Measurements from ENCODE around the gene IL17RC. TPM values are rescaled to one million over a fixed set of nuclear protein-coding genes. Genes with fewer than 3 reads are reported as not detected.

IL17RC gene
- total RNA-seq, 1 donor from 2014 or later: 1.1 TPM

DNA sequence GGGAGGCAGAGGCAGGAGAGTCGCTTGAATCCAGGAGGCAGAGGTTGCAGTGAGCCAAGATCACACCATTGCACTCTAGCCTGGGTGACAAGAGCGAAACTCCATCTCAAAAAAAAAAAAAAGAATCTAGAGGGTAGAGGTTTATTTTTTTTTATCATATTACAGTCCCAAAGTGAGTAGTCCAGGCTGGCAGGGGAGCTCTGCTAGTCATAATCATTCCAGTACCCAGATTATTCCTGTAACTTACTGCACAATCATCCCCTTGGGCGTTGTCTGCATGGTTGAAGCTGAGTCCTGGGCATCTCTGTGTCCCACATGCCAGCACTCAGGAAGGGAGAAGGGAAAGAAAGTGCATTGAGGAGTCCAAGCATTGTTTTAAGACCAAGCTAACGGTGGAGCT lies 25.3 kb downstream of the IL17RC start:
- intact Hi-C loops (cut with micrococcal nuclease): no loop called here

DNA sequence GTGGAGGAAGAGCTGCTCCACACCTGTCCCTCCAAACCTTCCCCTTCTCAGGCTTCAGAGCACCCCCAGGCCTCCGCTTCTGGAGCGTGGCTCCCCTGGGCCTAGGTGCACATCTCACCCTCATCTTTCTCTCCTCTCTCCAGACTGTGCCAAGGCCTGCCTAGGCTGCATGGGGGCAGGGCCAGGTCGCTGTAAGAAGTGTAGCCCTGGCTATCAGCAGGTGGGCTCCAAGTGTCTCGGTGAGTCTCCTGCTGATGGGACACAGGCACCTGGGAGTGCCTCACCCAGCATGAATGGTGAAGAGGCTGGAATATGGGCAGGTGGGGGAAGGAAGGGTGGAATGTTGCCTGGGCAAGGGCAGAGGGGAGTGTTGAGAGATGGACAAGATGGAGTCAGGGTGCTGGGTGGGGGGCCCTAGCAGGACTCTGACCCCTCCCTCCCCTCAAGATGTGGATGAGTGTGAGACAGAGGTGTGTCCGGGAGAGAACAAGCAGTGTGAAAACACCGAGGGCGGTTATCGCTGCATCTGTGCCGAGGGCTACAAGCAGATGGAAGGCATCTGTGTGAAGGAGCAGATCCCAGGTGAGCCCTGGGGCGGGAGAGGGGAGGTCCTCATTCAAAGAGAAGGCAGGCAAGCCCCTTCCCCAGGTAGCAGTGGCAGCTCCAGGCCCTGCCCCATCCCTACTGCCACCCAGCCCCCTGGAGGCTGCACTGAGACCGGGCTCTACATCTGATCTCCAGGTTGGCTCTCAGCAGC lies 26.2 kb downstream of the IL17RC start:
- intact Hi-C loops (cut with micrococcal nuclease): no loop called here

DNA sequence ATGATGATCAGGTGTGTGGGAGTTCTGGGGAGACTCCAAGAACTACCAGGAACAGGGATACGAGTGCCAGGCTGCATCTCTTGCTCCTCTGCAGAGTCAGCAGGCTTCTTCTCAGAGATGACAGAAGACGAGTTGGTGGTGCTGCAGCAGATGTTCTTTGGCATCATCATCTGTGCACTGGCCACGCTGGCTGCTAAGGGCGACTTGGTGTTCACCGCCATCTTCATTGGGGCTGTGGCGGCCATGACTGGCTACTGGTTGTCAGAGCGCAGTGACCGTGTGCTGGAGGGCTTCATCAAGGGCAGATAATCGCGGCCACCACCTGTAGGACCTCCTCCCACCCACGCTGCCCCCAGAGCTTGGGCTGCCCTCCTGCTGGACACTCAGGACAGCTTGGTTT lies 27.4 kb downstream of the IL17RC start:
- intact Hi-C loops (cut with micrococcal nuclease): no loop called here

DNA sequence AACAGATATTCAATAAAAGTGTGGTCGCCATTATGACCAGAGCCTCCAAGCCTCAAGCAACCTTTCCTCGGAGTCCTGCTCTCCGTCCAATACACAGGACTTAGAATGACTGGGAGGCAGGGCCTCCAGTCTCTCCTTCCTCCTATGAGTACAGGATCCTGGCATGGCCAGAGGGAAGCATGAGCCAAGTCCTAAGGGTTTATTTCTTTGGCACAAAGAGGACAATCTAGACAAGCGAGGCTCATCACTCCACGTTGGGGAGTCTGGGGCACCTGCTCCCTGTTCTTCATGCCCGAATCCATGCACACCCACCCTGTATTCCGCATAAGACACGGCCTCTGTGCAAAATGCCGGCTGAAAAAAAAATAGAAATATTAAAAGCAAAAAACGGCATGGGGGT lies 28.5 kb downstream of the IL17RC start:
- intact Hi-C loops (cut with micrococcal nuclease): no loop called here

DNA sequence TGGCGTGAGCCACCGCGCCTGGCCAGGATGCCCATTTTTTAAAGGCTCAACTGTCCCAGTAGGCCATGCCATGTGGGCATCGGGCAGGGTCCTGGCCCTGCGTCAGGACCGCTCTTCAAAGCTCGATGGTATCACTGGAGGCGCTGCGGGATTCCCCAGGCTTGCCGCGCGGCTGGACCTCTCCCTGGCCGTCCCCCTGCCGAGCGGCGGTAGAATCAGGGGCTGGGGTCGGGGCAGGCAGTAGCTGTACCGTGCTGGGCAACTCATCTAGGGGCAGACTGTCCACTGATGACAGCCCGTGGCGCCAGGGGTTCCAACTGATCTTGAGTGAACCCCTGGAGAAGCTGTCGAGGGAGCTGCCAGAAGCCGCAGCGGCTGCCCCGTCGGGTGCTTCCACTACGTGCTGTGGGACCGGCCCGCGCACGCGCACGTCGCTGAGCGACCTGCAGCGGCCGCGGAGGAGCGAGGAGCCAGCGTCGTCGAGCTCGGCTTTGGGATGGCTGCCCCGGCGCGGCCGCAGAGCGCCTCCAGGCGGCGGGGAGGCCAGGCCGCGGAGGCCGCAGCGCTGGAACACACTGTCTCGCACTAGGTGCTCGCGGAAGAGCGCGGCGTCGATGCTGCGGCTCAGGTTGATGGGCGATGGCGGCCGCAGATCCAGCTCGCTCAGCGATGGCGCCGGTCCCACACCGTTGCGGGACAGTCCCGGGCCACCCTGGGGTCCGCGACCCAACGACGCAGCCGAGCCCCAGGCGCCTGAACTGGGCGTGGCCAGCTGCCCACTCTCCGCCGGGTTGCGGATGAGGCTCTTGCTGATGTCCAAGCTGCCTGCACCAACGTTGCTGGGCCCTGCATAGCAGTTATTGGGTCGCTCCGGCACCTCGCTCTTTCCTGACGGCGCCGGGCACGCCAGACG lies 29.5 kb downstream of the IL17RC start:
- intact Hi-C loops (cut with micrococcal nuclease): loop anchor here (1.0 kb wide), 8 partner anchors 13 to 302 kb away; partner anchors contain the start of genes BRPF1, CRELD1, EMC3 and JAGN1

DNA sequence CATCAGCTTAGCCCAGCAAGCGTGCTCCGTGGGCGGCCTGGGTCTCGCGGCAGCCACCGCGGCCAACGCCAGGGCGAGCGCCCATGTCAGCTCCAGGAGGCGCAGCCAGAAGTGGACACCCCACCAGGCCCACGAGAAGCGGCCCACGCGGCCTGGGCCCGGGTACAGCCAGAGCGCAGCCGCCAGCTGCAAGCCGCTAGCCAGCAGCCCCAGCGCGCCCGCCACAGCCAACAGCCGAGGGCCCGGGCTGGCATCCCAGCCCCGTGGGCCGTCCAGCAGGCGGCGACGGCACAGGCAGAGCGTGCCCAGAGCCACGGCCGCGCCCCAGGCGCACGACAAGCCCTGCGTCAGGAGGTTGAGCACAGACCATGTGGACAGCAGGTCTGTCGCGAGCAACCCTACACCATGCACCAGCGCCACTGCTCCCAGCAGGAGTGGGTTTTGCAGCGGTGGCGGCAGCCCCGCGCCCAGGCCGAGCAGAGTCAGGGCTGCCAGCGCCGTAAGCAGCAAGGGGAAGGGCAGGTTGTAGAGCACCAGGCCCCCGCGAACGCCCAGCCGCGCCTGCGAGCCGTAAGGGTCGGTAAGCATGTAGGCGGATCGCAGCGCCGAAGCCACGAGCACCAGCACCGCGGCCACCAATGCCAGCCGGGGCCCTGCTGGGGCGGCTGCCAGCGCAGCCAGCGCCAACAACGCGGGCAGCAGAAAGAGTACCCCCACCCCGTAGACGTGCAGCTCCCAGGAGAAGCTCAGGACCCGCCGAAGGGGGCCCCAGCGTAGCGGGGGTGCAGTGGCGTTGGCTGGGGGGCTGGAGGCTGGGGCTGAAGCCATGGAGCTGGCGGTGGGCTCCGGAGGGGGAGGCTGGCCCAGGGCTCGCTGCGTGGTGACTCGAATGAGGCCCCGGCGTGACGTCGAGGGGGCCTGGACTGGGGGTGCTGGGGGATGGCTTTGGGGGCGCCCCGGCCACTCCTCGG lies 30.4 kb downstream of the IL17RC start:
- intact Hi-C loops (cut with micrococcal nuclease): no loop called here

DNA sequence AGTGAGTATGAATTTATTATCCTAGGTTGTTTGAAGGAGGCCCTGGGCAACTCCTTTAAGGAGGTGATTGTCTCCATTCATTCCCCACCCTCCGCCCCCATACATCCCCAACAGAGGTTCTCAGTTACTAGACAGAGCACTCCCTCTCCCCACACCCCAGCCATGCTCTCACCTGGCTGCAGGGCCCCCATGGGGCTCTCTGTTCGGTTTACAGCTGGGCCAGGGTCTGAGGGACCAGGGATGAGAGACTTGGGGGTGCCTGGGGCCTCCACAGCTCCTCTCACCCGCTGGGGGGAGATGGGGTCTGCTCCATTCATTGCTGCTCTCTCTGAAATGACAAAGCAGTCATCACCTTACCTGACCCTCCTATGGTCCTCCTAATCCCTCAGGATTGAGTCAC lies 31.7 kb downstream of the IL17RC start:
- intact Hi-C loops (cut with micrococcal nuclease): no loop called here

DNA sequence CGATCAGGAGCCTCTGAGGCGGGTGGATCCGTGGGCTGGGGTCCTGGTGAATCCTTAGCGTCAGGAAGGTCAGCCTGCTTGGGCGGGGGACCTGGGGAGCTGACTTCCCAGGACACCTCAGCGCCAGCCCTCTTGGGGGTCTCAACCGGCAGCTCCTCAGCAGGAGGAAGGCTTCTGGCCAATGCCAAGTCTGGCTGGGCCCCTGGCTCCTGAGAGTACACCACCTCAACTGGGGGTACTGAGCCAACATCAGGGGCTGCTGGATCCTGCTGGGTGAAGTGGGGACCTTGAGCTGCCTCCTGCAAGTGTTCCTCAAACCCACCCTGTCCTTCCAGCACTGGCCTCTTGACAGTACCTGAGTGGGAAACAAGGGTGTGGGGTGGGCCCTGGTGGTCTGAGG lies 32.2 kb downstream of the IL17RC start:
- intact Hi-C loops (cut with micrococcal nuclease): no loop called here

DNA sequence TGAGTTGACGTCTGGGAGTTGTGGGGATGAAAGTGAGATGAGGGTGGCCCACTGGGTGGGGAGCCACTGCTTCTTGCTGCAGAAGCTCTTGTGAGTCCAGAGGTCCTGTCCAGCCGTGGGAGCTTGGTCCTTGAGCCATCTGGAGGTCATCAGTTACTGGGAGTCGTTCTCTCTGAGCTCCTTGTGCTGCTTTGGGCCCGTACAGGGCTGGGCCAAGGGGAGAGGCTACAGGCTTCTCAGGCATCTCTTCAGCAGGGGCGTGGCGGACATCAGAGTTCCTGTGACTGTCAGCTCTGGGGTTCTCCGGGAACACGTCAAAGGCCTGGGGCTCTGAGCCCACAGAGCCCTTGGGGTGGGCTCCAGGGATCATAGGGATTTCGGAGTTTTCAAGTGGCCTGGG lies 32.7 kb downstream of the IL17RC start:
- intact Hi-C loops (cut with micrococcal nuclease): no loop called here

DNA sequence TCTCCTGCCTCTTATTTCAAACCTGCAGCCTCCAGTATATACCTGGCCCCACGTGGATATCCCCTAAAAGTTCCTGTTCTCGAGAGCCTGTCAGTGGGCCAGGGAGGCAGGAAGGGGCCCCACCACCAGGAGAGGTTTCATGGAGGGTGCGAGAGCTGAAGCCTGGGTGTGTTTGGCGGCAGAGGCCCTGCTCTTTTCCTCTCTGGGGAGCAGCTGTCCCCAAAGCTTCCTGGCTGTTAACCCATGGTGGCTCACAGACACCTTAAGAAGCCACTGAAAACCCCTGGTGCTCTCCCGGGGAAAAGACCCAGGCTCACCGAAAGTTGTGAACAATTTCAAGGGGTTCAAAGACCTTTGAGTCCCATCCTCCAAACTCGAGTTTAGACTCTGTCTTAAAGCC lies 34.2 kb downstream of the IL17RC start:
- intact Hi-C loops (cut with micrococcal nuclease): no loop called here

DNA sequence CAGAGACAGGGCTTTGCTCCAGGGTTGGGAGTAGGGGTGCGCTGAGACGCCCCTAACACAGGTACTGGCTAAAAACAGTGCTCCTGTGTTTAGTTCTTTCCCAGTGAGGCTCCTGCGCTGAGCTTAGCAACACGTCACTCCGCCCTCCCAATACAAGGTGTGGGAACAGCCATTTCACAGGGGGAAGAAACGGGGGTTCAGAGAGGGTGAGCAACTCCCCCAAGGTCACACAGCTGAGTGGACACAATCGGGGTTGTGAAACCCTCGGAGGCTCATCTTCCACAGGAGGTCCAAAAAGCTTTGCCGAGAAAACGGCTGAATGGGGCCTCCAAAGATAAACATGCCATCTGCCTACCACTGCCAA lies 34.7 kb downstream of the IL17RC start:
- intact Hi-C loops (cut with micrococcal nuclease): no loop called here

DNA sequence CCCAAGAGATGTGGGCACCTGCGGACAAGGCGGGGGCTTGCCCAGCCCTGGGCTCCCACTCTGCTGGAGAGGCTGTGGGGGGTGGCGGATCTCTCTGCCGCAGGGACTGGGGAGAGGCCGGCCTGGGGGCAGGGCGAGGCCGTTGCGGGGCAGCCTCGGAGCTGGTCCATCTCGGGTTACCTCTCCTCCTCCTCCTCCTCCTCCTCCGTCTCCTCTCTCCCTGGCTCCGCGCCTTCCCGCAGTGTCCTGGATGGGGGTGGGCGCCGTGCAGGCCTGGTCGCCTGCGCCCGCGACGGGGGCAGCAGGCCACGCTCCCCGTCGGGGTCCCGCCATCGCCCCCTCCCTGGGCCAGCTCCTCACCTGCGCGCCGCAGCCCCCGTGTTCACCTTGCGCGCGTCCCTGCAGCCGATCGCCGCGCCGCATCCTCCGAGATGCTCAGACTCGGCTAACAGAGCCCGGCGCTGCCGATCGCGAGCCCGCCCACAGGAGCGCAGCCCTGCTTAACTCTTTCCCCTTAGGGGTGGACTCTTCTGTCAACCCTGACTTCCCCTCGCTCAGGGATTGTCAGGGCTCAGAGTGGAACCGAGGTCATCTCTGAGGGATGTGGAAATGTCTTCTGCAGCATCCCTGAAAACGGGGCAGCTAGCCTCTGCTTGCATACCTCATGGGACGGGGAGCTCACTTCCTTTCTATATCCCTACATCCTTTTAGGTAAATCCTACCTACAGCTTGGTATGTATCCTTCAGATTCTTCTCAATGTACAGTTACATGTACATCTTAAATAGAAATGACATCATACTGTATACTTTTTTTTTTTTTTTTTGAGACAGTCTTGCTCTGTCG lies 35.3 kb downstream of the IL17RC start, which contains the start of gene PRRT3:
PRRT3 (minus strand) TSS at position 447 of the 844 bp plus-strand sequence. CDS start 2,293 bp downstream, outside the sequence.
- intact Hi-C loops (cut with micrococcal nuclease): loop anchor here (1.0 to 2.0 kb wide), 3 partner anchors 18 to 74 kb away; partner anchors contain the start of gene FANCD2

DNA sequence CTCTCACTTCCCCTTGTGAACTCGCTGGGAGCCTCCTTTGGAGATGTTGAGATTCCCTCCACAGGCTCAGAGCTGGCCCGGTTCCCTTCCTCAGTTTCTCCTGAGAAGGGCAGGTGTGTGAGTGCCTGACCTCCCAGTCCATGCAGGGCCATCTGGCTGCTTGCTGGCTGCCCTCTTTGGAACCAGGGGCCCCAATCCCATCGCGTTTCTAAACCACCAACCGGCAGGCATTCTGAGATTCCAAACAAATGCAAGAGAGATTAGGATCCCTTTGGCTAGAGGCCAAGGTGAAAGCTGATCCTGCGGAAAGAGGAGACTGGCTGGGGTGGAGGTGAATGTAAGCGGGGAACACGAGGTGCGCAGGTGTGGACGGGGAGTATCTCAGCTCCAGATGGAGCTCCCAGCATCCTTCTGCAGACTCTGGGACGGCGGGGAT lies 38.2 kb downstream of the IL17RC start:
- intact Hi-C loops (cut with micrococcal nuclease): no loop called here

DNA sequence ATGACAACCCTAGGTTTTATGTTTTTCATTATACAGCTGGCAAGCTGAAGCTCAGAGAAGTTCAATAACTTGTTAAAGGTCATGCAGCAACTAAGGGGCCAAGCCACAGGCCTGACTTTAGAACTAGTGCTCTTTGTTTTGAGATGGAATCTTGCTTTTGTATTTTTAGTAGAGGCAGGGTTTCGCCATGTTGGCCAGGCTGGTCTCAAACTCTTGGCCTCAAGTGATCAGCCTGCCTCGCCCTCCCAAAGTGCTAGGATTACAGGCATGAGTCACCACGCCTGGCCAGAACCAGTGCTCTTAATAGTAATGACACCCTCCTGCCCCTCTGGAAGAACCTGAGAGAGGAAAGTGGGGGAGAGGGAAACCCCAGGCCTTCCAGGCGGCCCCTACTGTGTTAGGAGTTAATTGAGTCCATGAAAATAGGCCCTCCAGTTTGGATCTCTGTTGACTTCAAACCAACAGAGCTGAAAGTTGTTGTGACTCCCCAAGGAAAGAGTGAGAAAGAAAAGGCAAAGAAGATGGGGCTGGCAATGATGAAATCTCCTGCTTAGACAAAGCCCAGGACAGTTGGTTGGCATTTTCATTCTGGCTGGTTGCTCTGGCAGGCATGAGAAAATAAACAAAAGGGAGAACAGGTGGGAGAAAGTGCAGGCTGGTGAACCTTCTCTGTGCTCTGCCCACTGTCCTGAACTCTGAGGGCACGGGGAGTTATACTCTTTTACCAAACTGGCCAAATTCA lies 38.9 kb downstream of the IL17RC start:
- intact Hi-C loops (cut with micrococcal nuclease): no loop called here

DNA sequence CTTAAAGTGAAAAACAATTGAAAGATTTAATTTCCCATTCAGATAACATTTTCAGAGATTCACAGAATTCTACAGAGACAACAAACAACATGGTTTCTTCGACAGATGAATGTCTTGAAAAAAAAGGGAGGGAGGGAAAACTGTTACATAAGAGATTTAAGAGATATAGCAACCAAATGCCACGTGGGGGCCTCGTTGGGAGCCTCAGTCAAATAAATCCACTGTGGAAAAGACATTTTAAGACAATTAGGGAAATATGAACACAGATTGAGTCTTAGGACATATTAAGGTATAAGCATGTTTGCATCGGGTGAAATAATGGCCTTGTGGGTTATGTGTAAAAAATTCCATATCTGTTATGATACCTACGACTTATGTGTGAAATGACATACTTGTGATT lies 40.3 kb downstream of the IL17RC start:
- intact Hi-C loops (cut with micrococcal nuclease): no loop called here

DNA sequence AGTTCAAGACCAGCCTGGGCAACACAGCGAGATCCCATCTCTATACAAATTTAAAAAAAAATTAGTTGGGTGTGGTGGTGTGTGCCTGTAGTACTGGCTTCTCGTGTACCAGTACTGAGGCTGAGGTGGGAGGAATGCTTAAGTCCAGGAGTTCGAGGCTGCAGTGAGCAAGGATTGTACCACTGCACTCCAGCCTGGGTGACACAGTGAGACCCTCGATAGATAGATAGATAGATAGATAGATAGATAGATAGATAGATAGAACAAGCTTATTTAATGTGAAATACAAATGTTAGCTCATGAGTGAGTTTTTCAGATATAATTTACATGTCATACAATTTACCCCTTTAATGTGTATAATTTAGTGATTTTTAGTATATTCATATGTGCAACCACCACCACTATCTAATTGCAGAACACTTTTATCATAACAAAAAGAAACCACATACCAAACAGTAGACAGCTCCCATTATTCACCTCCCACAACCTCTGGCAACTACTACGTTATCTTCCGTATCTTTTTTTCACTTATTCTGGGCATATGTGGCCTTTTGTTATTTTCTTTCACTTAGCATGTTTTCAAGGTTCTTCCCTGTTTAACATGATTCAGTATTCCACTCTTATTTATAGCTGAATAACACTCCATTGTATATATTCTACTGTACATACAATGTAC lies 48.4 kb downstream of the IL17RC start:
- intact Hi-C loops (cut with micrococcal nuclease): no loop called here

DNA sequence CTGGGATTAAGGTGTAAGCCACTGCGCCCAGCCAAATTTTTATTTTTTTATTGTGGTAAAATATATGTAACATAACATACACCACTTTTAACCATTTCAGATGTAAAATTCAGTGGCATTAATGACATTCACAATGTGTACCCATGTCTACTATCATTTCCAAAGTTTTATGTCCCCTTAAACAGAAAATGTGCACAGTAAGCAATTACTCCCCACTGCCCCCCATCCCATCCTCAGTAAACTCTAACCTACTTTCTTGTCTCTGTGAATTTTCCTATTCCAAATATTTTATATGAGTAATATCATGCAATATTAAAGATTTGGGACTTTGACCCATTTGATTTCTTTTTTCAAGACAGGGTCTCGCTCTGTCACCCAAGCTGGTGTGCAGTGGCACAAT lies 49.9 kb downstream of the IL17RC start:
- intact Hi-C loops (cut with micrococcal nuclease): no loop called here

DNA sequence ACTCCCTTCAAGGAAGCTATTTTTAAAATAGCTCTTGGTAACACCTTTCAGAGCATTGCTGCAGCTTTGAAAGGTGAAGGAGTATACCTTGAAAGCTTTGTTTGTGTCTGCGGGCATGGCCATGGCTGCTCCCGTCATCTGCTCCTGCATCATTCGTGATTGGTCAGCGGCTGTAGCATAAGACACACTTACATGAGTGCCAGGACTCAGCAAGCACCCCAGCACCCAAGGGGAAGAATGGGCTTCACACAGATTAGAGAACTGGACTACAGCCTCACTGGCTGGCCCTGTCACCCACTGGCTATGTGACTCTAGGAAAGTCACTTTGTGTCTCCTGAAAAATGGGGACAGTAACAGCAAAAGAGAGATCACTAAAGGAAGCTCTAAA lies 52.7 kb downstream of the IL17RC start:
- intact Hi-C loops (cut with micrococcal nuclease): no loop called here
